ENCODE data around the gene TADA2B. TPM values are rescaled to one million over a fixed set of nuclear protein-coding genes. Genes with fewer than 3 reads are reported as not detected.

TADA2B gene
- 21.7 TPM for total RNA-seq

- no peak for DNase-seq
Measured at GRCh38 chr4:7043284-7044136, at the start of gene TADA2B. TSS of gene TADA2B (plus strand) at chr4:7043372. CDS start at chr4:7043580, 208 bp downstream.

GRCh38 chr4:6996481-6996880 is 46.7 kb upstream of the TADA2B start:
- DNase-seq, result no peak

DNA sequence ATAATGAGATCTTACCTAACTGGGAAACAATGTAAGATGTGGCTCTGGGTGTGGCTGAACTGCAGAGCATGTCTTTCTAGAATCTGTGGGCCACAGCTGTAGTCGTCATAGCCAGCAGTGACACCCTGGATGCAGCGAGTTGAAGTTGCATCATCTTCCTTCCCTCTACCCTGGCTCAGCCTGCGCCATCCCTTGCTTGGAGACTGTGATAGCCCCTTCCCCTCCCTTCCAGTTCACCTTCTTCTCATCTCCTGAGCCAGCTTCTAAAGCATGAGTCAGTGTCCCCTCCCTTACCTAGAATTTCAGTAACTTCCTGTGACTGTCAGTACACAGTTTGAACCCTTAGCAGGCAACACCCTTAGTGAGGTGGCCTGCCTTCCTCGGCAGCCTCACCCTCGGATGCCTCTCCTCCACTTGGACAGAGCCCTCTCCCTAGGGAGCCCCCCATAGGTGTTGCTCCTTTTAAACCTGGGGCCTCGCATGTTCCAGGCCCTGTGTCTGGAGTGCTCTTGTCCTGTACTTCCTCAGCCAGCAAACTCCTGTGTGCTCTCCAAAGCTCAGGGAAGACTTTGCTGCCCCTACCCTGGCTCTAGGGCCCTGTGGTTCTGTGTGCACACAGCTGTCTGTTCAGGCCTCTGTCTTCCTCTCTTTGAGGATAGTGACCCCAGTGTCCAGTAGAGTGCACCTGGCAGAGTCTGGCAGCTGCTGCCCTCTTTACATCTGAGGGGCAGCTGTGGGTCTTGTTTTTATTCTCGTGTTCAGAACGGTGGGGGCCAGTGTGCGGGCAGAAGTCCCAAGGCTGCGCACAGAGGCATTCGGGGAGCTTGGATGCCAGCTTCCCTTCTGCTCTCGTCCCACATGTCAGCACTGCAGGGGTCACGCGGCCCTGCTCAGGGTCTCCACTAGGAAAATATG is 43.7 kb upstream of the TADA2B start:
- DNase-seq, result no peak

GRCh38 chr4:7000421-7001176 is 42.6 kb upstream of the TADA2B start:
- no peak for DNase-seq

GRCh38 chr4:7001271-7001670 is 41.9 kb upstream of the TADA2B start:
- DNase-seq, result no peak

DNA sequence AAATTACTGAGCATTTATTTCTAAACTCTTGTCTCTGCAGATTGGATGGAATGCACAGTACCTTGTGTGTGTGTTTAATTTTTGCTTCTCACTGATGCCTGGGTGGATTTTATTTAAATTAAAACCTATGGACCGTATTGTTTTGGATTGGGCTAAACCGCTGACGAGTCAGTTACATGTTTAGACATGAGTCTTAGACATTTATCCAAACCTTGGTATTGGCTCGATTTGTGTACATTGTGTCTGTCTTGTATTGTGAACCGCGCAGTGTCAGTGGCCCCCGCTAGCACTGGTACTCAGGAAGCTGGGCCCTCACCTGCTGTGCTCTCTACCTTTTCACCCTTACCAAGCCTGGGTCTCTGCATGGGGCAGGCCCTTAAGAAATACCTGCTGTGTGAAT is 40.8 kb upstream of the TADA2B start:
- DNase-seq, result no peak

DNA sequence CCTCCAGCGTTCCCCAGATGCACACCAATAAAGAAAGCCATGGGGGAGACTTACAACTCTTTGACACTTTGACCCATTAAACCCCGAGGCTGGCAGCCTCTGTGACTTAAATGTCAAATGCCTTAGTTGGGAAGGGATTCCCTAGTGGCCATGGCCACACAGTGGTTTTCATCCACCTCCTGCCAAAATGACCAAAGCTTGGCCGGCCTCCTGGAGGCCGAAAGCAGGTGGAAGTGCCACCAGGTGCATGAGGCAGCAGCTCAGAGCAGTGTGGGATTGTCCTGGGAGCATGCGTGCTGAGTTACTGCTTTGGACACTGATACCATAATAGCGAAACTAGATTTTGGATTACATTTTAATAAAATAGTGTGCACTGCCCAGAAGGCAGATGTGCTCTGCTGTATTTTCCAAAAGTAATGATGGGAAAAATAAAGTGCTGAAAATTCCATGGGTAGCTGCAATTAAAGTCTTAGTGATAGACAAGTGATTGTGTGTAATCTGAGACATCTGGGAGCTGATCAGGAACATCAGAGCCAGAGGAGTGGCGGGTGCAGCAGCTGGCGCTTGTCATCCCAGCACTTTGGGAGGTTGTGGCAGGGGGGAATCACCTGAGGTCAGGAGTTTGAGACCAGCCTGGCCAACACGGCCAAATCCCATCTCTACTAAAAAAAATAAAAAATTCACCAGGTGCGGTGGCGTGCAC is 39.8 kb upstream of the TADA2B start:
- no peak for DNase-seq

GRCh38 chr4:7003879-7004240 is 39.3 kb upstream of the TADA2B start:
- DNase-seq, result no peak

- DNase-seq, result no peak
Measured at GRCh38 chr4:7004331-7004730, 38.8 kb upstream of the TADA2B start.

DNA sequence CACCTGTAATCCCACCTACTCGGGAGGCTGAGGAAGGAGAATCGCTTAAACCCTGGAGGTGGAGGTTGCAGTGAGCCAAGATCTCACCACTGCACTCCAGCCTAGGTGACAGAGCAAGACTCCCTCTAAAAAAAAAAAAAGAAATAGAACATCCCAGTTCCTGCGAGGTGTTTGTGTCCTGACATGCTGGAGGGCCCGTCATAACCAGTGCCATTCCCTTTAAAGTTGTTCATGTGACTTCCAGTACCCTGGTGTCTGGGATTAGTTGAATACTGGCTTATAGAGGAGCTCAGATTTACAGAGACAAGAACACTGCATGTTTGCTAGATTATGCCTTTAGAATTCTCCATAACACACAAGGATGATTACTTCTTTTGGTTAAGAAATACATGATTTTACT is 37.6 kb upstream of the TADA2B start:
- no peak for DNase-seq

GRCh38 chr4:7006411-7006810 is 36.8 kb upstream of the TADA2B start:
- no peak for DNase-seq

GRCh38 chr4:7007142-7007907 is 35.8 kb upstream of the TADA2B start:
- DNase-seq, result no peak

- DNase-seq, result no peak
Measured at GRCh38 chr4:7007944-7008343, 35.2 kb upstream of the TADA2B start.

DNA sequence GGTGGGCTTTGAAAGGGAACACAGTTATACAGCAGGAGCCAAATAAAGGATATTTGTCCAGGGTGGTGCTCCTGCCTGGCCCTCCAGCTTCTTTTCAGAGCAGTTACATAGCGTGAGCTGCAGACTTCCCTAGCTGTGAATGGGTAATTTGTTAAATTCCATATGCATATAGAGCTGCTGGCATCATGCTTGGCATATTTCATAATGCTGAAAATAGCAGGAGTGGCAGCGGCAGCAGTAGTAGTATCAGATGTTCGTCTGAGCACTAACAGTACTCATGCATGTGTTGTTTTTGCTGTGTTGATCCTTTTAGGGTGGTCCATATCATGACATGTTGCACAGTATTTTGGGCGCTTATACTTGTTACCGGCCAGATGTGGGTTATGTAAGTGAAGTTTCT is 33.6 kb upstream of the TADA2B start:
- no peak for DNase-seq

DNA sequence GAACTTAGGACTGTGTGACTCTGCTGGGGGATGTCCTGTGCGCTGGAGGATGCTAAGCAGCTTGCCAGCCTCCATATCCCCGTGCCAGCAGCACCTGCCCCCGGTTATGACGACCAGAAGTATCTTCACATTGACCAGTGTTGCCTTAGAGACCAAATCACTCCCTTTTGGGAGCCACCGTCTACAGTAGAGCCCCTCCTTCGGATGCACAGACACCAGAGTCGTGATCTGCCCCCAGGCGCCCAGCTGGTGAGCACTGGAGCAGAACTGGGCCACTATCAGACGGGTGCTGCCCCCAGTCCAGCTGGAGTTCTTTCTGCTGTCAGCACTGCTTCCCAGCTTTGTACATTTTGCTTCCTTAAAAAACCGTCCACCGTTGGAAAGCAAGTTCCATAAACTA is 30.0 kb upstream of the TADA2B start:
- no peak for DNase-seq

DNA sequence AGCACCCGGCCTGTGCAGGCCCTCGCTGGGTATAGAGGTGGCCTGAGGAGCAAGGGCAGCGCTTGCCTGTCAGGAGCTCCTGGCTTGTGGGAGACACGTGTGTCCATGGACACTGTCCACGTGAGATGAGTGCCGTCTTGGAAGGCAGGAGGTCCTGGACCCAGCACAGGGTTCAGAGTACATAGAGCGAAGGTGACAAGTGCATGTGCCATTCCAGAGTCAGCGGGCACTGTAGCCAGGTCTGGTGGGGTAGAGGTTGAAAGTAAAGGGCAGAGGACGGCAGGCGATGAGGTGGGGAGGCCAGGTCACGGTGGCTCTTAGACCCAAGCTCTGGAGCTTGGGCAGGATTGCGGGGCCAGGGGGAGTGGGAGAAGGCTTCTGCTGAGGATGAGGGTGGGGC is 28.4 kb upstream of the TADA2B start:
- no peak for DNase-seq

- no peak for DNase-seq
Measured at GRCh38 chr4:7015383-7016035, 27.7 kb upstream of the TADA2B start.

DNA sequence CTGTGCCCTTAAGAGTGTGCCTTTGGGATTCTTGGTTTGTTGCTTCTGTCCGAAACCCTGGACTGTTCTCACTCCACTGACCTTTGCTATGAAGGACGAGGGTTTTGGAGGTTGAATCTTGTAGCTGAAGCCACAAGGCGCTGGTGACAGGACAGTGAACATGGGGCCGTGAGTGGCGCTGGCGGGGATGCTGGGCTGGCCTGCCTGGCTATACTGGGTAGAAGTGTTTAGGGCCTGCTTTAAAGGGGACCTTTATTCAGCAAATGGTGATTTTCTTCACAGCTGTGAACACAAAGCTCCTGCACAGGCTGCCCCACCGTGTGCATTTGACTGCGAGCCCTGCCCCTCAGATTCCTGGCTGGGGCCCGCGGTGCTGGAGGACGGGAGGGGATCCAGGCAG is 27.1 kb upstream of the TADA2B start:
- DNase-seq, result no peak

GRCh38 chr4:7016512-7016911 is 26.7 kb upstream of the TADA2B start:
- DNase-seq, result no peak

- no peak for DNase-seq
Measured at GRCh38 chr4:7017446-7018048, 25.6 kb upstream of the TADA2B start.

Measured in occipital lobe (tissue), 2 donors.